Measurements from ENCODE around the gene SAMD4A.

Gene SAMD4A

GRCh38 chr14:54632452-54632851 lies 65.5 kb downstream of the SAMD4A start:
- no peak for DNase-seq

GRCh38 chr14:54633076-54633475 lies 66.1 kb downstream of the SAMD4A start:
- no peak for DNase-seq

DNA sequence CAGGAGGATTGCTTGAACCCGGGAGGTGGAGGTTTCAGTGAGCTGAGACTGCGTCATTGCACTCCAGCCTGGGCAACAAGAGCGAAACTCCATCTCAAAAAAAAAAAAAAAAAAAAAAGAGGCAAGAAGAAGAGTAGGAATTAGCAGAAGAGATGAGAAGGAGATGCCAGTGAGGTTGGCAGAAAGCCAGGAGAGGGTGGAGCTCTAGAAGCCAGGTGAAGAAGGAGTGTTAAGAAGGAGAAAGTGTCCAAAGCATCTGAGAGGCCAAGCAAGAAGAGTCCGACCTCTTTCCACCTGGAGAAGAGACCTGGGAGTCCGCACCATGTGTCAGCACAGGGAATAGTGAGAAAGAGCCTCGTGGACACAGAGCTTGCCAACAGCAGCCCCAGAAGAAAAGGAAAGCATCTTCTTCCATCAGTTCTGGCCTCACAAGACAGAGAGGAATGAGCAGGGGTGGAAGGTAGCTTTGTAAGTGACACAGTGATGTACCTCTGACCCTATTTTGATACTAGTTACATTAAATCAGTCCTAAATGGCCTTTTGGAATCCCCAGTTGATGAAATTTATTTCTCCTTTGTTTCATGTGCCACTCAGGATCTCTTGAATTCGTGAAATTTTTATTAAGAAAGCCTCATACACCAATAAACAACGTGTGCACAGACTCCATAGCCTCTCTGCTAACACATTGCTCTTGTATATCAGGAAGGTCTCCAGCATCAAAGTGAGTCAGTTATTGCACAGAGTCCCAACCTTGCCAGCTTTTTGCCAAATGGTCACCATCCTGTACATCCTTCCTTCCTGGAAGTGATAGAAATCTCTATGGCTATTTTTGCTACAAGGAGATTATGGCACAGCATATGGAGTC lies 70.6 kb downstream of the SAMD4A start:
- DNase-seq = no peak

DNA sequence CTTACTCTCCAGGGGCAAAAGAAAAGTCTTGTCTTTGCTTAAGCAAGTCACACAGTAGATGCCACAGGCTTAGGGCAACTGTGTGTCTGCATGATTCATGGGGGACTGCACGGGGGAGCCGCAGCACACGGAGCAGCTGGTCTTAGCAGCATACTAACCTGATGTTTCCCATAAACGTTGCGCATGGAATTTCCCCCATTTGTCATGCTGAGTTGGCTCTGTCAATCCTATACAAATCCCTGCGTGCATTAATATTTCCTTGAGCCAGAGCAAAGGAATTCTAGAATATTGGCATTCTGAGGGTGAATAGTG lies 71.2 kb downstream of the SAMD4A start:
- no peak for DNase-seq

DNA sequence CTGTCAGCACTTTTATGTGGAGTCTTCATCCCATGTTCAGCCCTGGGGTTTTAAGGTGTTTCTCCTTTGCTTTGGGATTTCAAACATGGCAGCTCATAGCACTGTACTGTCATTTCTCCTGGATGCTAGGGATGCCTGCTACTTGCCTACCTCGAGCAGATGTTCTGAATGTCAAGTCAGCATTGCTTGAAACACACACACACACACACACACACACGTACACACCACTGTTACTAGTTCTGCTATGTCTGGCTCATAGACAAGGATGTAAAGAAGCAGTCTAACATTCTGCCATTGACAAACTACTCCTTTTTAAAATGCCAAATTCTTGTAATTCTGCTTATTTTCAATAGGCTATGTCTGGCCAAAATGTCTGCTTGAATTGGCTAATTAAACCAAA lies 72.7 kb downstream of the SAMD4A start:
- no peak for DNase-seq

- no peak for DNase-seq
Measured at GRCh38 chr14:54640506-54640905, 73.6 kb downstream of the SAMD4A start.

DNA sequence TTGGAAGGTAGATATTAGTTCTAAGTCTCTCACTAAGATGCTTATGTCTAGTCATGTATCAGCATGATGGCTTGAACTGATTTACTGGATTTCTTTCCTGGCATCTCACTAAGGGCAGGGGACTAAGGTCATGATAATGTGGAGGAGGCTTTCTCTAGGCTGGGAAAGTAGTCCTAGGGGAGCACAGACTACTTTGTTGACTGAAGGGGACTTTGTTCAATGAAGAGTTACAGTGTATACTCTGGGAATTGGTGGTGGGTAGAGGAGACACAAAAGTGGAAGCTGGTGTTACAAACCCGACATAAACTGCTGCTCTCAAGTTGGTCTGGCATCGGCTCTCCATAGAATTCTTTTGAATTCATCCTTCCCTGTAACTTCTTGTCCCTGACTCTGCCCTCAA lies 75.2 kb downstream of the SAMD4A start:
- no peak for DNase-seq

DNA sequence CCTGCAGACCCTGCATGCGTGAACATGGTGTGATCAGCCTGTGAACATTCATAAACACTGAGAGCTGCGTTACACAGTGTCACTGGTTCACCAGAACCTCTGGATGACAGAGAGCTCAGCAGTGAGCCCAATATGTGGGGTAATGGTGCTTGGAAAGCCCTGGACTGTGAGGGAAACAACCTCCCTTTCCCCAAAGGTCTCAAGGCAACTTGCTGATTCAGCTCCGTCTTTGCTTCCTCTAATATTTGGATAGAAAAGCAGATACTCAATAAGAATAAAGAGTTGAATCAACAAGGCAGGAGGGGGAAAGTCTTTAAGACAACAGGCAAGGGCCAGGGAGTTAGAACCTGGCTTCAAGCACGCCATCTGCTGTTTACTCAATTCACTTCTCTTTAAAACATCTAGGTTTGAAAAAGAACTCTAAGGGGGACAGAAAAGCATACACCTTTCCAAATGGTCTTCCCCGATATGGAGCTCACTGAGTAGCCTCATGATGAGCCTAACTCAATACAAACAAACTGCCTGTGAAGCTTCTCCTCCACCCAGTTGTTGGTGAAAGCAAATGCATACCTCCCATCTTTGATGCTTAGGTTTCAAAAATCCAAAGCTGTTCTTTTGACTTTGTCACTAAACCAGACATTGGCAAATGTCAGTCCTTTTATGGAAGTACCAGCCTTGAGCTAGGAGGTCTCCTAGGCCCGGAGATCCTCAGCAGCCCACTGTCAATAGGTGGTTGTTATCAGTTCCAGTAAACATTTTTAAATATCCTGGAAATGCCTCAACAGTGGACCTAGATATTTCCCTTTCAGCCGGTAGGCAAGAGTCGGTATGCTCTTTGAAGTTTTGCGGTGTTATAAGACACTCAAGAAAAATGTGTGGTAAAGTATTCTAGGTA lies 76.1 kb downstream of the SAMD4A start:
- no peak for DNase-seq

DNA sequence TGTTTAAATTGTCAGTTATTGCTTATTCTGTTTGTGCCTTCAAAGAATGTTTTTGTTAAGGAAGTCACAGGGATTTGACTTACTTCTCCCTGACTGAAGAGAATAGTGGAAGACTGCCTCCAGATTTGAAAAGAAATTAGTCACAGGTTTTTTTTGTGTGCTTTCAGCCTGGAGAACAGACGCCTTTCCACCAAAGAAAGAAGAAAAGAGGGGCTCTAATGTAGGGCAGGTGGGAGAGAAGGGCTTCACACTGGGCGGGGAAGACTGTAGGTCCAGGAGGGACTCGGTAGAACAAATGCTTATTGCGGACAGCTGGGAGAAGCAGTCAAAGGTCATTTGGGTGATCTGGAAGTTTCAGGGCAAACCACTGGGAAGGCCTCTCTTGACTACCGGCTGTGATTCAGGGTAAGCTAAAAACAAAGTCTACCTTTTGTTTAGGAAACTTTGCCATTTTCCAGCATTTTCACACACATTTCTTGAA lies 76.8 kb downstream of the SAMD4A start:
- DNase-seq = no peak

DNA sequence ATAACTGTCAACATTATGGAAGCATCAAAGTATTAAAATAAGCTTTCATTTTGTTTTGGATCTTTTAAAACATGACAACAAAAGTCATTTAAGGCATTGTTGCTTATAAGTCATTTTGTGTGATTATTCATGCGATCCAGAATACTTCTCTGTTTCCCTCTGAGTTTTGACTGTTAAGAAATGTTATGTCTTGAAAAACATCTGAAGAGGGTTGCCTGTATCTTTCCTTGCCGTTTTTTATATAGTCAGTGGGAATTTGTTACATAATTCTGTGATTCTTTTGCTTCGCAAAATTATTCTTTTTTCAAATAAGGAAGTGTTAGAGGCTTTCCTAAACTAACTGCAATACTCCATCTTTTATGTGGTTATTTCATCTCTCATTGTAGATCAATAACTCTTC lies 78.7 kb downstream of the SAMD4A start:
- DNase-seq = no peak

DNA sequence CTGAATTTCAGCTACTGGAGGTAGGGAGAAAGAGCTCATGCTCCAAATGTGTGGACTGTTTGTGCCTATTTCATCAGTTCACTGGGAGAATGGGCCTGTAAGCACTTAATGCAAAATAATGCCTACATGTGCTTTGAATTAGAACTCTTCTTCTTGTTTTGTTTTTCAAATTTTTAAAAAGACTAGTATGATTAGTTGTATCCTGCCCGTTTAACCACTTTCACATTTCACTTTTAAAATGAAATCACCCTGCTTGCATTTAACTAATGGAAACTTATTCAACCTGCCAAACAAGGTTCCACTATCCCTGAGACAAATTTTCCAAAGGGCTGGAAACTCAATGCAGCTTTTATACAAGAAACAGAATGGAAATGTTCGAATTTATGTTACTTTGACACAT lies 79.7 kb downstream of the SAMD4A start:
- DNase-seq = no peak

DNA sequence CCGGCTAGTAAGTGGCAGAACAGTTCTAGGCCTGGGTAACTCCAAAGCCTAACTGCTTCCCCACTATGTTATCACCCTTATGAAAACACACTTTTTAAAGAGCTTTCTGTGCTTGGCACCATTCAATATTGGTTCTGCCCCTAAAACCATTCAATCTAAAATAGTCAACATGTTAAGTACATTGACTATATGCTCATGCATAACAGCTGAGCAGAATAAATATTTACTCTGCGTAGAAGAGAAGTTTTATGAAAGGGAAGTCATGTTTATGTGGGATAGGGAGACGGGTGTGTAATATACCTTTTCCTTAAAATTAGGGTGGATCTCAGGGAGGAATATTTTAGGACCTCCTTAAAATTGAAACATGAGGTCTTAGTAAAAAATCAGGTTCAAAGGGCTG lies 80.5 kb downstream of the SAMD4A start:
- no peak for DNase-seq

DNA sequence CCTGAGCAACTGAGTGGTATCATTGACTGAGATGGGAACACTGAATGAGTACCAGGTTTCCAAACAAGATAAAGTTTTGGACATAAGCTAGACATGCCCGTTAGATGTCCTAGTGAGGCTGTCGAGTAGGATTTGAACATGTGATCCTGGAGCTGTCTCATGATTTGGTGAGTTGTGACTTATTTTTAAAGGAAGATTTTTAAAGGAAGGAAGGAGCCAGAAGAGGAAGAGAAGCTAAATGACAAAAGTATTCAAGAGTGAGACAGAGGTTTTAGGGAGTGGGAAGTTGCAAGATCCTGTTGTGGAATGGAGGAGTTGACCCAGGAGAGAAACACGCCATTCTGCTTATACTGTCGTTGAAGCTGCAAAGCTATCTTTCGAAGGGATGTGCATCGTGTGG lies 82.1 kb downstream of the SAMD4A start:
- no peak for DNase-seq

- no peak for DNase-seq
Measured at GRCh38 chr14:54650331-54650958, 83.5 kb downstream of the SAMD4A start.

DNA sequence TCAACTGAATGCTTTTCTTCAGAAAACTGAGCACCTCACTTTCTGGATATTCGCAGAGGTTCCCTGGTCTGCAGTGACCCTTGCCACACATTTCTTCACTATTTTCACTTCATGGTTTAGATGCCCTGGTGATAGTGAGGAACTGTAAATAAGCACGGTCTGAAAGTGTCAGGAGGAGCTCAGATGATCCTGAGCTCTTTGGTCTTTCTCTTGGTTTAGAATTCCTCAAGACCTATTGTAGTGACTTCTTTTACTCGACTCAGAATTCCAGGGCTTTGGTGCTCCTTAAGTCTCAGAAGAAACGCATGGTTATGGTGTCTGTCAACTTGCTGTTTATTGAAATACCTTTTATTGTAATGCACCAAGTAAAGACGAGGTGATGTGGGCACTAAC lies 84.0 kb downstream of the SAMD4A start:
- DNase-seq = no peak

DNA sequence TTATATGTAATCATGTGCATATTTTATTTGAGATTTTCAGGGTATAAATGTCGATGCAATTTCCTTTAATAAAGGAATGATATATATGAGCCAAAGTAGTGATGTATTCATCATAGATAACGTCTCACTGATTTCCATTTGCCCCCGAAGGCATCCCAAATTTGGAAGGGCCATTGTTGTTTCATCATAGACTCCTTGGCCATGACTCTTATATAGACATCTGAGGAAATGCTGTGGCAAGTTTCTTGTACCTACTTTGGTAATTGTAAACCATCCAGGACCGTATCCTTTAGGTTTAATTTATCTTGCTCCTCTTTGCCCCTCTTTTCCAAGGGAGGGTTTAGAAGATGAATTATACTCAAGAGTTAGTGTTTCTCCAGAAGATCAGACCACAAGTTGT lies 84.7 kb downstream of the SAMD4A start:
- DNase-seq = no peak

GRCh38 chr14:54652188-54652587 lies 85.3 kb downstream of the SAMD4A start:
- DNase-seq = no peak

GRCh38 chr14:54652605-54653052 lies 85.7 kb downstream of the SAMD4A start:
- DNase-seq = no peak

GRCh38 chr14:54653712-54654469 lies 87.0 kb downstream of the SAMD4A start:
- DNase-seq = no peak

DNA sequence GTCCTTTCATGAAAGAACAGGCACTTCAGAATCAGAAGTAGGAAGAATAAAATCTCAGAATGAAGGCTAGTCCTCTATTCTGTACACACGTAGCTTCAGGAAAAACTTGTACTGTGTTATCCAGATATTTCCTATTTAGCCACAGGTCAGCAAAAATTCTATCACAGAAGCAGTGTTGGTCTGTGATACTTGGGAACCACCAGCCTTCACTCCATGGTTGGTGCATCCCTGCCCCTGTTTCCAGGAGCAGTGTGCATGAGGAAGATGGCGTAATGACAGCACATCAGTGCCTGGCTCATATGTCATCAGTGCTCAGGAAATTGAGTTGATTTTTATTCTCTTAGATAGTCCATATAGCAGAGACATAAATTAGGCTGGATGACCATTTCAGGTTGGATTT lies 87.7 kb downstream of the SAMD4A start:
- DNase-seq = no peak

DNA sequence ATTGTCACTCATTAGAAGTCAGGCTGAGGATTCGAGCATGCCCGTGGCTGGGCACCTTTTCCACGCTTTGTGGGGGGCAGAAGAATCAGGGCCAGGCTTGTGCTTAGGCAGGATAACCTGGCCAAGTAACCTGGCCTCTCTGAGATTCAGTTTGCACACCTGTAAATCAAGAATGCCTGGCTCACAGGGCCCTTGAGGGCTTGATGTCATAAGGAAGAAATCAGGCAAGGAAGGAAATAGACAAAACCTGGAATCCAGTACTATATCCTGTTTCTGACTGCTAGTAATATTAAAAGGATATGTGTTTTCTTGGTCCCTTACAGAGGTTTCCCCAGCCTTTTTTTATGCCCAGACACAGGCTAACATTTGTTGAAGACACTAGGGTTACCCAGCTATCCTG lies 91.9 kb downstream of the SAMD4A start:
- no peak for DNase-seq

GRCh38 chr14:54659365-54659764 lies 92.4 kb downstream of the SAMD4A start:
- no peak for DNase-seq

GRCh38 chr14:54660604-54661111 lies 93.7 kb downstream of the SAMD4A start:
- DNase-seq = no peak
